HepG2 (cell line): ENCODE data around the gene ESRRG. TPM values are rescaled to one million over a fixed set of nuclear protein-coding genes. Genes with fewer than 3 reads are reported as not detected.

Experiments used
- ATAC-seq: fragments of 200-7000 bp; cut with Tn5 transposase; 3 replicates; pipeline ENCODE4 v1.9.1; 2020; ENCODE audit warnings: mild to moderate bottlenecking, moderate library complexity
- BruUV-seq: library from RNA; stranded (reverse); fragments of 400-500 nt; replicated peaks from 2 replicates; lab custom pipeline; 2021; lab: Mats Ljungman, UMichigan
- CTCF ChIA-PET: fragments of 300-600 bp; formaldehyde crosslinking; extraction: SDS; loops from one replicate; lab custom pipeline; 2021; ENCODE audit warnings: low total read pairs, inconsistent platforms, low intra/inter-chr PET ratio; lab: Yijun Ruan, JAX
- POLR2A ChIA-PET: fragments of 350-600 bp; sonication (Branson Sonifier 250); formaldehyde crosslinking; loops from one replicate; lab custom pipeline; 2020; ENCODE audit warnings: antibody characterized with exemption, inconsistent platforms; lab: Yijun Ruan, JAX
- DNase-seq: peaks from one replicate; pipeline ENCODE4 v3.0.0-alpha.2; 2015; ENCODE audit warnings: low spot score
- FAIRE-seq: peaks from 3 replicates; lab custom pipeline; 2011; peaks lifted over from hg19 to GRCh38; lab: Jason Lieb, UNC
- H2AFZ ChIP-seq: one replicate; pipeline ENCODE4 v1.6.1; 2011; ENCODE audit warnings: low read length, inconsistent platforms
- H3K27ac ChIP-seq: fragments of 300-600 bp; 3 replicates; pipeline ENCODE4 v1.8.0; 2011; ENCODE audit warnings: mixed run types, mild to moderate bottlenecking, mixed read lengths, low read length, inconsistent platforms; ENCODE audit not compliant: insufficient read depth; ENCODE audit errors: extremely low read length
- H3K27me3 ChIP-seq, 2 experiments: fragments of 200-600 bp in 1 of 2; 2 replicates in 1 of 2; 3 replicates in 1 of 2; pipeline versions ENCODE4 v1.6.0 to v1.8.0; 2011; ENCODE audit warnings: low read length in 2 of 2, mild to moderate bottlenecking in 2 of 2, moderate library complexity in 2 of 2, inconsistent platforms in 1 of 2; ENCODE audit not compliant: insufficient read depth in 2 of 2, control insufficient read depth in 1 of 2
- H3K36me3 ChIP-seq, 2 experiments: fragments of 200-600 bp in 1 of 2; replicated peaks in 1 of 2; 2 replicates in 1 of 2; 3 replicates in 1 of 2; pipeline versions ENCODE4 v1.5.1 to v1.8.0; 2011; ENCODE audit warnings: low read length in 2 of 2, inconsistent platforms in 1 of 2; ENCODE audit not compliant: insufficient read depth in 2 of 2, control insufficient read depth in 1 of 2
- H3K4me1 ChIP-seq: 2 replicates; pipeline ENCODE4 v1.5.1; 2012; ENCODE audit warnings: low read length, inconsistent platforms; ENCODE audit not compliant: insufficient read depth
- H3K4me2 ChIP-seq: 2 replicates; pipeline ENCODE4 v1.6.0; 2011; ENCODE audit warnings: low read depth, low read length, inconsistent platforms
- H3K4me3 ChIP-seq, 3 experiments: fragments of 200-600 bp in 1 of 3; sonication (generic), shearing (Covaris generic) in 1 of 3; replicated peaks in 1 of 3; 2 replicates each; pipeline ENCODE4 v1.5.1; 2011 to 2016; ENCODE audit warnings: low read length in 3 of 3, inconsistent platforms in 2 of 3, low read depth in 2 of 3, mild to moderate bottlenecking in 2 of 3, control low read depth in 1 of 3, mixed read lengths in 1 of 3; ENCODE audit not compliant: insufficient read depth in 1 of 3
- H3K79me2 ChIP-seq: one replicate; pipeline ENCODE4 v1.6.1; 2011; ENCODE audit warnings: low read length, inconsistent platforms; ENCODE audit not compliant: insufficient read depth
- H3K9ac ChIP-seq: 2 replicates; pipeline ENCODE4 v1.6.0; 2011; ENCODE audit warnings: mild to moderate bottlenecking, low read depth, low read length, inconsistent platforms; ENCODE audit not compliant: insufficient read depth
- H3K9me3 ChIP-seq: 2 replicates; pipeline ENCODE4 v1.5.1; 2012; ENCODE audit warnings: mild to moderate bottlenecking, low read length
- H4K20me1 ChIP-seq: 2 replicates; pipeline ENCODE4 v1.6.0; 2011; ENCODE audit warnings: inconsistent platforms, mild to moderate bottlenecking, low read length, moderate library complexity; ENCODE audit not compliant: insufficient read depth
- ELF3 ChIP-seq: IDR thresholded peaks from 2 replicates; pipeline ENCODE4 v1.6.1; 2016; ENCODE audit warnings: missing genetic modification reagents, missing compliant biosample characterization
- EP300 ChIP-seq, 3 experiments: sonication (generic) in 1 of 3; formaldehyde crosslinking in 1 of 3; IDR thresholded peaks; 2 replicates each; pipeline versions ENCODE4 v1.5.1 to v1.6.1; 2011 to 2020; ENCODE audit warnings: low read depth in 2 of 3, low read length in 2 of 3, borderline replicate concordance in 1 of 3, improper control_type of control experiment in 1 of 3, mild to moderate bottlenecking in 1 of 3, missing genetic modification reagents in 1 of 3, moderate library complexity in 1 of 3
- FOXP4 ChIP-seq: sonication (generic); formaldehyde crosslinking; IDR thresholded peaks from 2 replicates; pipeline ENCODE4 v1.4.0; 2020; ENCODE audit warnings: missing genetic modification reagents
- GZF1 ChIP-seq: sonication (generic); formaldehyde crosslinking; IDR thresholded peaks from 2 replicates; pipeline ENCODE4 v1.5.1; 2020; ENCODE audit warnings: mild to moderate bottlenecking, missing genetic modification reagents
- ZMAT3 ChIP-seq: sonication (generic); formaldehyde crosslinking; conservative IDR thresholded peaks from 2 replicates; pipeline ENCODE4 v1.7.0; 2021; ENCODE audit warnings: missing genetic modification reagents
- ZNF34 ChIP-seq: sonication (generic); formaldehyde crosslinking; IDR thresholded peaks from 2 replicates; pipeline ENCODE4 v1.4.0; 2020; ENCODE audit warnings: mild to moderate bottlenecking, missing genetic modification reagents, borderline replicate concordance
- ZNF441 ChIP-seq: sonication (generic); formaldehyde crosslinking; IDR thresholded peaks from 2 replicates; pipeline ENCODE4 v1.7.0; 2021; ENCODE audit warnings: missing genetic modification reagents, borderline replicate concordance
- ZNF570 ChIP-seq: sonication (generic); formaldehyde crosslinking; IDR thresholded peaks from 2 replicates; pipeline ENCODE4 v1.4.0; 2020; ENCODE audit warnings: mild to moderate bottlenecking, missing genetic modification reagents, borderline replicate concordance
- WGBS: methylation state at CpG from one replicate; pipeline ENCODE4 v1.1.6; 2017; ENCODE audit warnings: low lambda C conversion rate; 5-methylcytosine and 5-hydroxymethylcytosine counted together
- in situ Hi-C: cut with HindIII; loops from 2 replicates; pipeline ENCODE4 v1.10.0; 2017; ENCODE audit warnings: low pct_unique_long_range_greater_than_20kb; ENCODE audit not compliant: extremely low pct_ligation_motif_present
- intact Hi-C: fragments of 100-400 bp; cut with micrococcal nuclease; formaldehyde crosslinking; loops from one replicate; pipeline ENCODE4 v1.10.0; 2022; ENCODE audit not compliant: unreplicated experiment
- polyA plus RNA-seq, 8 experiments: library from polyadenylated mRNA; depleted of rRNA in 3 of 8; stranded (reverse) in 7 of 8; unstranded in 1 of 8; fragments of >200 nt; fragmentation: Illumina TruSeq in 4 of 8; extraction: Trizol in 4 of 8; gene quantifications; 2 replicates each; pipeline versions ENCODE4 v1.2.1 to v1.2.3, GENCODE V29; 2011 to 2016; ENCODE audit warnings: low read depth in 4 of 8, missing spikeins in 1 of 8, mixed read lengths in 1 of 8; ENCODE audit not compliant: insufficient read depth in 1 of 8
- total RNA-seq, 5 experiments: library from RNA; depleted of rRNA; stranded (reverse); fragments of >200 nt; fragmentation: Illumina TruSeq; extraction: Trizol; gene quantifications; 2 replicates each; pipeline ENCODE4 v1.2.3, GENCODE V29; 2016; ENCODE audit warnings: low read depth in 1 of 5
- TF ChIP-seq, protein P1 (sequence below): sonication (generic); formaldehyde crosslinking; IDR thresholded peaks from 2 replicates; pipeline ENCODE4 v1.5.1; 2020; ENCODE audit warnings: missing genetic modification reagents, mild to moderate bottlenecking, borderline replicate concordance

ESRRG gene
- total and polyA plus RNA-seq, 2 of the 13 experiments (the other 11 are each of a cell fraction or from before 2014, with no cell fraction given): not detected

DNA sequence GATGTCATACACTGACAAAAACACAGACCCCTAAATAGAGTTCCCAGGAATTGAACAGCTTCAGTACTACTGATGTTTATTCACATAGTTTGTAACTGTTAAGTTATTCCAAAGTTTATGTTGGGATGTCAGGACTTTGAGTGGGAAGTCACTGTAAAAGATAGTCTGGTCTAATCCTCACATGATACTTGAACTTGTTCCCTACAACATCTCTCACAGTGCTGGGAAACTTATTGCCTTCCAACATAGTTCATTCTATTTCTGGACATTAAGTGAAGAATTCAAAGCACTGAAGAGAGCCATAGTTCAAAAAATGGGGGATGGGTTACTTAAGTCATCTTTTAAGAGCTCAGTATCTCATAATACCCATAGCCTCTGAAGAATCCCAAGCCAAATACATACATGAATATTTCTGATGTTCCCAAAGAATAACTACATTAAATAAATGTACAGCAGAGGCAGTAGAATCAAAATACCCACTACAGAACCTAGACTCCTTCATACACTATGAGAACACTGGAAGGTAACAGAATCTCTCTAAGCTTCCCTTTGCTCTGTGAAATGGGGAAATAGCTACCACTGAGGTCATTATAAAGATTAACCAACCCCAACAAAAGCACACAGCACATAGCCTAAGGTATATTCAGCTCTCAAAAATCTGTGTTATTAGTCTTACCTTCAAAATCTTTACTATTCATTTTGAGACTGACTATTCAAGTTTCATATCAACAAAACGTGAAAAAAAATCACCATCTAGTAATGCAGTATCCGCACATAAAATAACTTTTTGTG lies 81.4 kb downstream of the ESRRG start:
- POLR2A ChIA-PET: no interaction called here

More for the DNA sequence above, 81.4 kb downstream of the ESRRG start:
- 4% methylated on average over 2 of the region's 2 CpGs for WGBS
- DNase-seq (no peak), FAIRE-seq (no peak), ATAC-seq (no peak)
- CTCF ChIA-PET: no interaction called here
- Histone ChIP-seq H3K27ac (no peak overlapping the region), H3K4me3 (no peak overlapping the region), H4K20me1 (no peaks in the 10 kb centered on the region), H3K4me2 (no peak overlapping the region), H3K27me3 (no peaks in the 10 kb centered on the region), H3K36me3 (no peaks in the 10 kb centered on the region), H3K4me1 (no peaks in the 10 kb centered on the region), H3K9ac (no peak overlapping the region), H3K9me3 (no peaks in the 10 kb centered on the region), H2AFZ (no peak overlapping the region), H3K79me2 (no peaks in the 10 kb centered on the region)
- TF ChIP-seq GZF1 (CRISPR knock-in tag): no peak
- TF ChIP-seq ZNF570 (CRISPR knock-in tag): no peak
- TF ChIP-seq EP300 (IDR thresholded peaks at IDR 0.05; ENCODE audit: low read depth in 2 of 2, low read length in 2 of 2): no peak
- no peak for TF ChIP-seq EP300 (CRISPR knock-in tag; IDR thresholded peaks at IDR 0.05; ENCODE audit: borderline replicate concordance)
- no peak for TF ChIP-seq ZNF34 (CRISPR knock-in tag)
- TF ChIP-seq ELF3 (CRISPR knock-in tag): no peak
- TF ChIP-seq FOXP4 (CRISPR knock-in tag): no peak
- no peak for TF ChIP-seq ZNF441 (CRISPR knock-in tag)
- no peak for TF ChIP-seq ZMAT3 (CRISPR knock-in tag)
- TF ChIP-seq, protein P1, sequence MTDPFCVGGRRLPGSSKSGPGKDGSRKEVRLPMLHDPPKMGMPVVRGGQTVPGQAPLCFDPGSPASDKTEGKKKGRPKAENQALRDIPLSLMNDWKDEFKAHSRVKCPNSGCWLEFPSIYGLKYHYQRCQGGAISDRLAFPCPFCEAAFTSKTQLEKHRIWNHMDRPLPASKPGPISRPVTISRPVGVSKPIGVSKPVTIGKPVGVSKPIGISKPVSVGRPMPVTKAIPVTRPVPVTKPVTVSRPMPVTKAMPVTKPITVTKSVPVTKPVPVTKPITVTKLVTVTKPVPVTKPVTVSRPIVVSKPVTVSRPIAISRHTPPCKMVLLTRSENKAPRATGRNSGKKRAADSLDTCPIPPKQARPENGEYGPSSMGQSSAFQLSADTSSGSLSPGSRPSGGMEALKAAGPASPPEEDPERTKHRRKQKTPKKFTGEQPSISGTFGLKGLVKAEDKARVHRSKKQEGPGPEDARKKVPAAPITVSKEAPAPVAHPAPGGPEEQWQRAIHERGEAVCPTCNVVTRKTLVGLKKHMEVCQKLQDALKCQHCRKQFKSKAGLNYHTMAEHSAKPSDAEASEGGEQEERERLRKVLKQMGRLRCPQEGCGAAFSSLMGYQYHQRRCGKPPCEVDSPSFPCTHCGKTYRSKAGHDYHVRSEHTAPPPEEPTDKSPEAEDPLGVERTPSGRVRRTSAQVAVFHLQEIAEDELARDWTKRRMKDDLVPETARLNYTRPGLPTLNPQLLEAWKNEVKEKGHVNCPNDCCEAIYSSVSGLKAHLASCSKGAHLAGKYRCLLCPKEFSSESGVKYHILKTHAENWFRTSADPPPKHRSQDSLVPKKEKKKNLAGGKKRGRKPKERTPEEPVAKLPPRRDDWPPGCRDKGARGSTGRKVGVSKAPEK (CRISPR knock-in tag): no peak
- no TSS peak for BruUV-seq
- intact Hi-C loops: no loop called here
- in situ Hi-C loops: no loop called here
